Measurements from ENCODE around the gene GREB1L.

DNA sequence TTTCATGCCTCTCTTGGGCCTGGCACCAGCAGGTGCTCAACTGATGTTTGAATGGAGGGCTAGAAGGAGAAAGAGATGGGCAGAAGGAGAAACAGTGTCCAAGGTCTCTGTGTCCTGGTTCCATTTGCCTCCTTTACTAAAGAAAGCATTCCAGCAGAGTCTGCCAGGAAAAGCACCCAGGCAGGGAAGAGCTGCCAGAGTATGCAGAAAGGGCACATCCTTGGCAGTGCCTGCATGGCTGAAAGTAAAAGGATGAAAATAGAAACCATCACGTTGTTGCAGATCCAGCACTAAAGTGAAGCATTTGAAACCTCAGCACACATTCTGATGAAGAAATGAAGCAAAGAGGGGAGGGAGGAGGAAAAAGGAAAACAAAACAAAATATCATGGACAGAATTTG lies 216.3 kb downstream of the GREB1L start:
- TF ChIP-seq, protein P1, sequence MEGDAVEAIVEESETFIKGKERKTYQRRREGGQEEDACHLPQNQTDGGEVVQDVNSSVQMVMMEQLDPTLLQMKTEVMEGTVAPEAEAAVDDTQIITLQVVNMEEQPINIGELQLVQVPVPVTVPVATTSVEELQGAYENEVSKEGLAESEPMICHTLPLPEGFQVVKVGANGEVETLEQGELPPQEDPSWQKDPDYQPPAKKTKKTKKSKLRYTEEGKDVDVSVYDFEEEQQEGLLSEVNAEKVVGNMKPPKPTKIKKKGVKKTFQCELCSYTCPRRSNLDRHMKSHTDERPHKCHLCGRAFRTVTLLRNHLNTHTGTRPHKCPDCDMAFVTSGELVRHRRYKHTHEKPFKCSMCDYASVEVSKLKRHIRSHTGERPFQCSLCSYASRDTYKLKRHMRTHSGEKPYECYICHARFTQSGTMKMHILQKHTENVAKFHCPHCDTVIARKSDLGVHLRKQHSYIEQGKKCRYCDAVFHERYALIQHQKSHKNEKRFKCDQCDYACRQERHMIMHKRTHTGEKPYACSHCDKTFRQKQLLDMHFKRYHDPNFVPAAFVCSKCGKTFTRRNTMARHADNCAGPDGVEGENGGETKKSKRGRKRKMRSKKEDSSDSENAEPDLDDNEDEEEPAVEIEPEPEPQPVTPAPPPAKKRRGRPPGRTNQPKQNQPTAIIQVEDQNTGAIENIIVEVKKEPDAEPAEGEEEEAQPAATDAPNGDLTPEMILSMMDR (IDR thresholded peaks at IDR 0.05): no peak
- TF ChIP-seq POLR2AphosphoS5 (IDR thresholded peaks at IDR 0.05; ENCODE audit: insufficient read depth in 1 of 2, low read depth in 1 of 2): no peak
- TF ChIP-seq POLR2A (IDR thresholded peaks at IDR 0.05): no peak

All from vagina (tissue), 2 donors.